KG1 (cell line): ENCODE measurements around the gene DNM3.

Experiments used
- DNase-seq: peaks from one replicate; lab custom pipeline; 2025; lab: John Stamatoyannopoulos, UW

The DNM3 gene

DNA sequence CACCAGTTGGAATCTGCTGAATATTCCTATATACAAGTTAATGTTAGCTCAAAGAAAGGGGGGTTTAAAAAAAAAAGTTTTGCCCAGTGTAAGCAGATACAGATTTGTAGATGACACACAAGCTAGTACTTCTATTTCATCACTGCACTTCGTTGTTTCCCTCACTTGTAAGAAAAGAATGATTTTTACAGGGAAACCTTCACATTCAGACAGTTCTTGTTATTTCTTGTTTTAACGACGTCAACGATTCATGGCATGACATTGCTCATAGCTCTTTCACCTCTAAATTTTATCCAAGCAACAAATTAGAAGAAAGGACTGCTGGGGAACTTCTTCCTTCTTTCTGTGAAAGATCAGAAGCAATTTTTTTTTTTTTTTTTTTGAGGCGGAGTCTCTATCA, 553.5 kb downstream of the DNM3 start:
- DNase-seq: no peak

DNA sequence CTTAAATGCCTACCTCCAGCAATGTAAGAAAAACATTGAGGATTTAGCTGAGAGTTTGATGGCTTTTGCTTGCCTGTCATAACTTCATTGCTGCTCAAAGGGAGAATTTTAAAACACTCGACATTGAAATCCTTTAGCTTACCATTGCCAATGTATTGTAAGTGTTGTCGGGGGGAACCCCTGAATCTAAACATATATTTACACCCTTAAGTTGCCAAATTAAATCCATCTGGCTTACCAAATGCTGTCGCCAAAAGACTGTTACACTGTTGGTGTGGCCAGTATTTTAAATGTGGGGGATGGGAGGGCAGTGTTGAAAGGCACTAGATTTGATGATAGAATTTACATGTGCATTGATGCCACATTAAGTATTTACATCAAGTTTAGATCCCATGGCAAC, 554.3 kb downstream of the DNM3 start:
- no peak for DNase-seq

DNA sequence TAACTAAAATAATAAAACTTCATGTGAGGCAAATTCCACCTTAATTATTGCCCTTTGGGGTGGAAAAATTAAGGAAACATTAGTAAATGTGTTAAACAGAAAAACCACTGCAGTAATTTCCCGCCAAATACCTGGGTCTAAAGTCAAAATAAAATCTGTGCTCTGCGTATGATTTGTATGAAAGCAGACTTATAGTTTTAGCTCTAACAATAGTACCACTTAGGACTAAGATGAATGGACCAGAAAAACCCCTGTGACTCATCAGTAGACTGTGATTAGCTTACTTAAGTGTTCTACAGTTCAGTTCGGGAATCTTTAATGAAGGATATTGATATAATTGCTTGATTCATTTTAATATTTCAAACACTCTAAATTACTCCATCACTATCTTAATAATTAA, 555.9 kb downstream of the DNM3 start:
- DNase-seq: no peak

DNA sequence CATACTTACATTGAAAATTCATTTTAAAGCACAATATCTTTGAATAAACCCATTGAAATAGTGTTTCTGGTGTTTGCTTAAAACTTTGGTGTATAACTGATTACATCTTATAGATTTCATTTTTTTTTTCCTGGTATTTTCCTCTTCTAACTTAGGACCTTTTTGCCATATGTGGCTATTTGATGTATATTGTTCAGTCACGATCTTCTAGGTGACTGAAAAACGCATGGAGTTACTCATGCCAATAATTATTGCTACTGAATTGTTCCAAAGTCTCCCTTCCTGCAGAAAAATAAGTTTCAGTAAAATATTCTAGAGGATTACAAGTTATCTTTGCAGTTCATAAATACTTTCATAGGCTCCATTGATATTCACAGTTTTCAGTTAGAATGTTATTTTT, 556.3 kb downstream of the DNM3 start:
- no peak for DNase-seq

DNA sequence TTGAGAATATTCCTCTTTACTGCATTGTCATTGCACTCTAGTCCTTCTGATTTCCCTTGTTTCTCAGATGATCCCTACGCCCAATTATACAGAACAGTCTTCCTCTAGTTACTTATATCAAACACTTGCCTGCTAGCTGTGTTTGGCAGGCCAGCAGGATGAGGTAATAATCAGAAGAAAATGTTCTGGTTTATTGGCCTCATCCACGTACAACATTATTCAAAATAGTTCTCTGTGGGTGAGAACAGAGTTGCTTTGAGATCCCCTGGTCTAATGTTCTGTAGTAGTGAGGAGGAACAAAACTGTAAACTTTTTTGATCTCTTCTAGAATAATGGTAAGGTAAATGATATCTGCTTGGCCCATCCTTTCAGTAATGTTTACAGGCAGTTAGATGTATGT, 556.9 kb downstream of the DNM3 start:
- DNase-seq: no peak

DNA sequence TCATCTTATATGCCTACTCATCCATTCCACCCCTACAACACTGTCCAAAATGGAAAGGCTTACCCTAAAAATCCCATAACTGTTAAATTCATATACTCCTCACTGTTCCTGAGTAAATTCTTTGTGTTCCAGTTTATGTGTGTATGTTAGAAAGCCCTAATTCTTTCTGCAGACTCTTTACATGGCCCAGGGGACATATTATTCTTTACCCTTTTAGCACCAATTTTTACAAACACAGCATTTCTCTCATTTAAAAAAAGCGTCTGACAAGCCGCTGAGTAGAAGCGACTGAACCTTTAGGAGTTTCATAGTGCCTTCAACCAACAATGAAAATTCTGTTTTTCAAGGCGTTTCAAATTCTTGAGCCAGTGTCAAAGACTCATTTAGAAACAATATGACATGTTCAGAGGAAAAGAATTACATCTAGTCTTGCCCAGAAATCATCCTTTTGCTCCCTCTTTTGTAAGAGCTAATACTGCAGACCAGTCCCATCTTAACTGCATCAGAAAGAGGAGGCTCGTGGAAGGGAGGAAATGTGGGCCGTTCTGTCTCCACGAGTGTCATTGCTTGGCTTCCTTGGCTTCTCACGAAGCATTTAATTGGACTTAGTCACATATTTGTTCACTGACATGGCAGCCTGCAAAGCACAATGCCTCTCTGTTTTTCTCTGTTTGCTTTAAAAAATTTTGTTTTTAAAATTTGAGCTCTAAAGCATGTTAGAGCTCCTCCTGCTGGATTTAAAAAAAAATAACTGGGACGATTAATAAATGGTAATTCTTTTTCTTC, 557.9 kb downstream of the DNM3 start:
- no peak for DNase-seq

DNA sequence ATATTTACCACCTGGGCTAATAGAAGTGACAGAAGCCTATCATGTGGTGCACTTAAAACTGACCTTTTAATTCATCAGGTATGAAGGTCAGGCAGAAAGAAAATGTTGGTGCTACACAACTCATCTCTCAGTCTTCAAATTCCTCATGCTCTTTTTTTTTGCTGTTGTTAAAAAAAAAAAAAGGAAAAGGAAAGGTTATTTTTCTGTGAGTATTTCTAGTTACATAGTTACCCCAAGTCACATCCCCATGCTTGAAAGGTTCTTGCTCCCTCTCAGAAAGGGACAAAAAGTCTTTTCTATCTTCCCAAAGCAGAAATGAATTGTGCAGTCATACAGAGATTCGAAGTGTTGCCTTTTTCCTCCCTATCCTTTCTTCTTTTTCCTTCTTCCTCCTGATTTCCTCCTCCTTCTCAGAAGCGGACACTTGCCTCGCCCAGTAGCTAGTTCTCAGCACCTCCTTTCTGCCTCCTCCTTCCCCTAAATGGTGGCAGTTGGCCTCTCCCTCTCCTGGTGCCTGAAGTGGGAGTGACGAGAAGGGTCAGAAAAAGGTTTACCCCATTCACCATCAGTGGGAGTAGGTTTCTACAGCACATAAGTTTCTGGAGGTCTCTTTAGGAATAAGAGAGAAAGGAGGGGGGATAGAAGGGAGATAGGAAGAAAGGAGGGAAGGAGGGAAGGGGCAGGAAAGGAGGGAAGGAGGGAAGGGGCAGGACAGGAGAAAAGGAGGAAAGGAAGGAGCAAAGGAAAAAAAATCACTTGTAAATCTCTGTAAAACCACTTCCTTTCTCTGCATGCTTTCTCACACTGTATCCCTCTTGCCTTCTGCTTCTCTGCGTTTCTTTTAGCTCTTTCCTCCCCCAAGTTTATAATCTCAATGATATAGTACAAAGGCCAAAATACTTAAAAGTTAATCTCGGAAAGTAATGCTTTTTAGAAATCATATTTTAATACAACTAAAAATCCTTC, 558.7 kb downstream of the DNM3 start:
- no peak for DNase-seq

DNA sequence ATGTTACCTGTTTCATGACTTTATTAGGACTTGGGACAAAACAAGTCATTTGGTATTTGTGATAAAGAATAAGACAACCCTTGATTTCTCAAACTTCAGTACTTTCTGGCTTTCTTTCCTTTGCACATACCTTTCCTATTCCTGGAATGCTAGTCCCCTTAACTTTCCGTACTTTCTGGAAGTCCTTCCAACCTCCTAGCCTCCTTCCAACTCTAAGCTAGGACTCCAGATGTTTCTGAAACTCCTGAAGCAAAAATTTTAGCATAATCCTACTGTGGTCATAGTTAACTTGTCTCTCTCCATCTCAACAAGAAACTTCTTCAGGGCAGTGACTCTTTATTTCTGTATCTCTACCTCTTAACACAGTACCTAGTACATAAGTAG, 559.4 kb downstream of the DNM3 start:
- no peak for DNase-seq

DNA sequence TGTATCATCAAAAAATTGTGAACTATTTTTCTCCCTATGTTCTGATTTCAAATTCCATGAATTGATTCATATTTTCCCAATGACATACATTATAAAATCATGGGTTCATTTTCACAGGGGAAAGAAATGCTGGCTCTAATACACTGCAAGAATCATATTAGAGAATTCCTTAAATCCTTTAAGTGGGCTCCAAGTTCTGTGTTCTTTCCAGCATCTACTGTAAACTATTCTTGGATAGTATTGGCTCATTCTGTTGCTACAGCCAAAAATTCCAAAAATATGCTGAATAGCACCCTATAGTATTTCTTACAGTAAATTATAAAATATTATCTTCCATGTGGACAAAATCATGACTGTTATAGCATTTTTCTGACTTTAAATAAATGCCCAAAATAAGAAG, 560.2 kb downstream of the DNM3 start:
- no peak for DNase-seq

DNA sequence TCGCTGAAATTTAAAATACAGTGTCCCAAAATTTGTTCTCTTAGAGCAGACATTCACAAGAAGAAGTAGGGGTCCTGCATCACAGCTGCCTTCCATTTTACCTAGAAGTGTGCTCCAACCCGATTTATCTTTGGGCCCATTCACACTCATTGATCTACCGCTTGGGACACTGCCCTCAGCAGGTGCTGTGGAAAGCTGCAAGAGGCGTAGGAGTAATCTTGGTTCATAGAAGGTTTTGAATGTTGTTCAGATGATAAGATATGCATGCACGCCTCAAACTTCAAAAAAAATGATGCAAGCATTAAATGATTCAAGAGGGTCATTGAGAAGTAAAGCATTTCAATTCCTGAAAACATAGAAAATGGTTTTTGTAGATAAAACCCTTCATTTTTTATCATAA, 560.6 kb downstream of the DNM3 start:
- DNase-seq: no peak

DNA sequence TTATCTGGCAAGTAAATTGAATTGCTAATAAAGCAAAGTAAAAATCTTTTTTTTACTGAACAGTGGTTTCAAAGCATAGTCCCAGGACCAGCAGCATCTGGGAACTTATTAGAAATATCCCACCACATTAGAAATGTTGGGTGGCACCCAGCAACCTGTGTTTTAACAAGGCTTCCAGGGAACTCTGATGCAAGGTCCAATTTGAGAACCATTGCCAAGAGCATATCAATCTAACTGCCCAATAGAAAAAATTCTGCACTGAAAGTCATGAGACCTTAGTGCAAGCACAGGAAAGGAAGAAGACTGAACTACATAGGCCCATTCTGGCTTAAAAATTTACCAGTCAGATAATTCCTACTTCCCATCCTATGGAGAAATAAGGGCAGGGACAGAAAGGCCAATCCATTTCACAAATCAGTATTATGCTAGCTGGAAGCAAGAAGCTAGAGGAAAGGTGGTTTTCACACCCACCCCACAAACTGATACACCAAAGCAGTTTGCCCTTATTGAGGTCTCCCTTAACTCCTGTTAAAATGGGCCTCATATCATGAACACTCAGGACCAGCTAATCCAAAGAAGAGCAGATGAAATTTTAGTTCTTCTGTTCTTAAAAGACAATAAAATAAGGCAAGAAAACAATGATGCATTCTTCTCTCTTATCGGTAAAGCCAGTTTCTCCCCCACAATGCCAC, 561.7 kb downstream of the DNM3 start:
- no peak for DNase-seq

DNA sequence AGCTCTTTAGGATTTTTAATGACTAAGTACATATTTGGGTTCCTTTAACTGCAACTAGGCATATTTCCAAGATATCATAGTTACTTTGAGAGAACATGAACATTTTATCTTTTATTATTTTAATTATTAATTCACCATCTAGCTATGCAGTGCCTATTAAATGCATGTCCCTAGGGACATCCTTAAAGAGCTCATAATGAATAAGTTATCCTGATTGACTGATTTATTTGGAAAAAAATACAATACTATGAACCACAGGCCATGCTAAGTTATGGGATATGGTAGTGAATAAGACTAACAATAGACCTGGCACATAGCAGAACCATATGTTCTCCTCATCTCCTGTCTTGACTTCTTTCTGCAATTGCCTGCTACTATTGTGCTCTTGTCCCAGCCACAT, 562.8 kb downstream of the DNM3 start:
- no peak for DNase-seq

DNA sequence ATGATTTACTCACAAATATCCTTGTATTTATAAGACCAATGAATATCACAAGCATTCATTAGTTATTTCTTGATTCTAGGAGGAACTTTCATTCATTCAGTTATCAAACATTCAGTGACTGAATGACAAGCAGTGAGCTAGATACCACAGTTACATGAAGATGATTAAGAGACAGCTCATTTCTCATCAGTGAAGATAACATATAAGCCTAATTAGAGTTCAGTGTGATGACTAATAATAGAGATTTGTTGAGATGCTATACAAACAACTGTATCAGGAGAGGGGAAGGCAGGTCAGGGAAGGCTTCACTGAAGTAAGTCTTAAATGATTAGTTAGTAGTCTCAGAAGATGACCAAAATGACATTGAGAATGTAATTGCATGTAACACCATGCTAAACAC, 564.6 kb downstream of the DNM3 start:
- no peak for DNase-seq

DNA sequence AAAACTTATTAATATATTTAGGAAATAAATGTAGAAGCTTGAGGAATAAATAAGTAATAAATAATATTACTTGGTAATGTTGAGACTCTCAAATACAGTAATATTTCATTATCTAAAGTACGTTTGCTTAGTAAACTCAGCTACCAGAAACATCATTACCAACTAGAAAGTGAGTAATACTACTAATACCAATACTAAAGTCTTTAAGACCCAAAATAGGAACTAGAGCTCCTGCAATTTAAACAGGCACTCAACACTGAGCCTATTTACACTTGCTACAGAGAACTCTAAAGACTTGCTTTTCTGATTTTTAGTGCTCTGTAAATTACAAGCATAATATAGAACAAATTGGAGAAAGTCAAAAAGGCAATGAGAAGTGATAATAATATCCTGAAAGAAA, 565.7 kb downstream of the DNM3 start:
- no peak for DNase-seq

DNA sequence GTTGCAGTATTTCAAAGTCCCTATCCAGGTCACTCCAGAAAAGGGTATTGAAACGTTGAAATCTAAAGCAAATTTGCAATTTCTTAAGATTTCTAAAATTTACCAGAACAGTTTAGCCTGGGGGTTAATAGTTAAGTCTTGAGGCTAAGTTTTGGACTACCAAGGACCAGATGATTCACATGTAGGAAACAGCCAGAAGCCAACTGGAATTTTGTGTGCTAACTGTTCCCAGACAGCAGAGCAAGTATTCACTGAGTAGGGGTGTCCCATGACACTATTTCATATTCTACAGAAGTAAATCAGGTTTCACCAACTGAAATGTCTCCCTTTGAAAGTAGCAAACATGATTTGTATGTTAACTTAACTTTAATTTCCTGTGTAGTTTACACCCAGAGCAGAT, 567.7 kb downstream of the DNM3 start:
- DNase-seq: no peak

DNA sequence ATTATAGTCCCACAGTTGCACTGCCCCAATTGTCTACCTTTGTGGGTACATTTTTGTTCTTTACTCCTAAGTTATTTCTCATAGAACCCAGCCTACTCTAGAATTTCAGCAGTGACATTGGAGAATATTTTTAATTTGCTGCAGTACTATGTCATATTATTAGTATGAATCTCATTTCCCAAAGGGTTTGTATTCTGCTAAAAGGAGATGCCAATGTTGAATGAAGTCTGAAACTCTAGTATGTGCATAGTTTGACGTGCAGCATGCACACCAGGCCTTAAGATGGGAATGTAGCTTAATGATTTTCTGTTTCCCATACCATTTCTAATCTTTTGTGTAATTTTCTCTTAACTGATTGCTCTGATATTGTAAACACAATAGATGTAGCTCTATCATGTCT, 568.7 kb downstream of the DNM3 start:
- DNase-seq: no peak

DNA sequence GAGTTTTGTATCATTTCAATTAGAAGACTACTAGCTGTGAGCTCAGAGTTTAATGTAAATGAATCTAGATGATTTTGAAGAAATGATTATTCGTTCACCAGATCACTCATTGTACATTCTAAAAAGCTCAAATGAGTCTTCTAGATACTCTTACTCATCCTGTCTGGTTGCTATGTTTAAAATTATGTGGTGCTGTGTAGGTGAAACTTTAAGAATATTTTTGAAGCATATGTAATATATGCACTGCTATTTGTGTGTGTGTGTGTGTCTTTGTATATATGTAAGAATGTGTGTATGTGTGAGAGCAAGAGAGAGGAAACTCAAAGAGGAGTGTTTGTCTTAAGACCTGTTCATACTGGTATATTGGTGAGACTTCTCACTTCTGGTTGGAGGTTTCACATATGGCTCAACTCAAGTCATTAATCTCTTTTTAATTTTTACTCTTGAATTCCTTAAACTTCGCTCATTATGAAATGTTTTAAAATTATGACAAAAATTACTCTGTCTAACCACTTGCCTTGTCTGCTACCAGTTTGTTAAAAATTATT, 570.6 kb downstream of the DNM3 start:
- DNase-seq: no peak

DNA sequence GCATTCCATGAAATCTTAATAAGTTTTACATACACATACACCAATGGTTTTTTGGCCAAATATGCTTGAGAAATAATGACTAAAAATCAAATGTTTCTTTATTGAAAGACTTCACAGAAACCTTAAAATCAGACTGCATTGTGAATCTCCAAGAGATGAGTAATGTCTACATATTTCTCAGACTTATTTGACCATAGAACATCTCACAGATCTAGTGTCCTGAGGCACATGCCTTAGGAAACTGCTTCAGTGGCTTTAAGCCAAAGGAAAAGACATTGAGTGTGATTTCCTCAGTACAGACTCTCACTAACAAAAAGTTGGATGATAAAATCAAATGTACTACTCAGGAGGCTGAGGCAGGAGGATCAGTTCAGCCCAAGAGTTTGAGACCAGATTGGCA, 573.0 kb downstream of the DNM3 start:
- DNase-seq: no peak

DNA sequence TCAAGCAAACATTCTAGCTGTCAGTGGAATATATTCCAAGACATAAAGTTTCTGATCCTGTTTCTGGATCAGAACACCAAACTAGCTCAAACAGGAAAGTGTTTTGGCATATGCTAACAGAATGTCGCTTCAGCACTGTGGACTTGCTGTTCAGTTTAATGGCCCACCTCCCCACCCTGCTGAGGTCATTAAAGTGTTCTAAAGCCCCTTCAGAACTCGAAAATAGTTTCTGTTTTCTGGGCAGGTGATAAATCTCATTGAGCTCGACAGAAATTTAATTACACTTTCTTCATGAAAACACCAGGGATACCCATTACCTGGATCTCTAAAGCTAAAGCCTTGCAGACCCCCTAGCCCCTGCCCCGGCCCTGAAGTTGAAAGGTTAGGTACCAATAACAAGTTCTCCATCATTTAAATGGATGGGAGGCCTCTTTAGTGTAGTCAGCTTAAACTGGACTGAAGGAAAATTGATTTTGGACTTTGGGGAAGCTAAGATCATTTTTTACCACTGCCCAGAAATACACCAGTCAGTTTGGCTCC, 575.3 kb downstream of the DNM3 start:
- DNase-seq: no peak

DNA sequence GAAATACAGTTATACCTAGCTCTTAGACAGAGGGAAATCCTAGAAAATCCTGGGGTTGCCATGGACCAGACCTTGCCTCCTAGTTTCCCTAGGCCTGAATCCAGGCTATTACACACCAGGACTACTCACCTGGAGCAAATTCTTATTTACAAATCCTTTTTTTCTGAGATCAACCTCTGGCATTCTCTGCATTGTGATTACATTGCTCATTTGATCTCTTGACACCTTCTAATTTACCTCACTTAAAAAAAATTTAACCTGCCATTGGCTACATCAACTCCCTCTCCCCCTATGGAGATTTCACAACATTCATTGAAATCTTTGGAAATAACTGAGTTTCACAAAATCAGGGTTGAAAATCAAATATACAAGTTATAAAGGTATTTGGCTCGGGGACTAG, 576.3 kb downstream of the DNM3 start:
- DNase-seq: no peak

DNA sequence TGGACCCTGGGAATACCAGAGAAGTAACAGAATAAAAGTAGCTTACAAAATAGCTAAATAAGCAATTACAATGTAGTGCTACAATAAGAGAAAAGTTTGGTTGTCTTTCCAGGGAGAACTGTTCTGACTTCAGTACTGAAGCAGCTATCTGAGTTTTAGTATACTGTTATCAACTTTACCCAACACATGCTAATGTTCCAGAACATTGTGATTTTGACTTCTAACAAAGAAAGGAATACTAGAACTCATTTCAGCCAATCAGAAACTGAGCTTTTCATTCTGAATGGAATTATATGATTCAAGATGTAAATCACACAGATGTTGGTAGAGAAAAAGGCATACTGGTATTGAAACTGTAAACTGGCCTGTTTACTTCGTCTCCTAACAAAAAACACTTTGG, 579.1 kb downstream of the DNM3 start, which contains the start of gene C1orf105:
C1orf105 (plus strand) TSS at position 301 of the 400 bp plus-strand sequence. CDS start 201 bp downstream, outside the sequence.
- DNase-seq: no peak
